HepG2 (cell line): ENCODE results near the gene TROAP. TPM values are rescaled to one million over a fixed set of nuclear protein-coding genes. Genes with fewer than 3 reads are reported as not detected.

ENCODE experiments used
- ADNP ChIP-seq: sonication (generic); formaldehyde crosslinking; IDR thresholded peaks from 2 replicates; pipeline ENCODE4 v1.4.0; 2020; ENCODE audit warnings: missing genetic modification reagents
- ASH2L ChIP-seq: fragments of 300-600, 200-600 bp; sonication (generic); IDR thresholded peaks from 2 replicates; pipeline ENCODE4 v1.7.0; 2017; ENCODE audit warnings: low read depth, mild to moderate bottlenecking, moderate library complexity, mixed read lengths, low read length; ENCODE audit not compliant: insufficient read length
- RCOR2 ChIP-seq: IDR thresholded peaks from 2 replicates; pipeline ENCODE4 v1.6.1; 2016; ENCODE audit warnings: missing biosample characterization, missing genetic modification reagents
- STAG1 ChIP-seq: sonication (generic); formaldehyde crosslinking; IDR thresholded peaks from 2 replicates; pipeline ENCODE4 v1.4.0; 2020; ENCODE audit warnings: missing genetic modification reagents
- ZNF33A ChIP-seq: sonication (generic); formaldehyde crosslinking; IDR thresholded peaks from 2 replicates; pipeline ENCODE4 v1.5.1; 2020; ENCODE audit warnings: missing genetic modification reagents, mild to moderate bottlenecking, moderate library complexity, borderline replicate concordance
- ZNF350 ChIP-seq: sonication (generic); formaldehyde crosslinking; IDR thresholded peaks from 2 replicates; pipeline ENCODE4 v1.4.0; 2020; ENCODE audit warnings: mild to moderate bottlenecking, low read depth, missing genetic modification reagents, borderline replicate concordance
- ZNF766 ChIP-seq: sonication (generic); formaldehyde crosslinking; IDR thresholded peaks from 2 replicates; pipeline ENCODE4 v1.5.0; 2020; ENCODE audit warnings: missing genetic modification reagents, borderline replicate concordance
- polyA plus RNA-seq, 8 experiments: library from polyadenylated mRNA; depleted of rRNA in 3 of 8; stranded (reverse) in 7 of 8; unstranded in 1 of 8; fragments of >200 nt; fragmentation: Illumina TruSeq in 4 of 8; extraction: Trizol in 4 of 8; gene quantifications; 2 replicates each; pipeline versions ENCODE4 v1.2.1 to v1.2.3, GENCODE V29; 2011 to 2016; ENCODE audit warnings: low read depth in 4 of 8, missing spikeins in 1 of 8, mixed read lengths in 1 of 8; ENCODE audit not compliant: insufficient read depth in 1 of 8
- total RNA-seq, 5 experiments: library from RNA; depleted of rRNA; stranded (reverse); fragments of >200 nt; fragmentation: Illumina TruSeq; extraction: Trizol; gene quantifications; 2 replicates each; pipeline ENCODE4 v1.2.3, GENCODE V29; 2016; ENCODE audit warnings: low read depth in 1 of 5
- TF ChIP-seq, protein P1 (sequence below): sonication (generic); formaldehyde crosslinking; IDR thresholded peaks from 2 replicates; pipeline ENCODE4 v1.4.0; 2020; ENCODE audit warnings: missing genetic modification reagents
- TF ChIP-seq, protein P2 (sequence below): sonication (generic); formaldehyde crosslinking; IDR thresholded peaks from 2 replicates; pipeline ENCODE4 v1.4.0; 2020; ENCODE audit warnings: low read depth, mild to moderate bottlenecking, missing genetic modification reagents
- TF ChIP-seq, protein P3 (sequence below): sonication (generic); formaldehyde crosslinking; IDR thresholded peaks from 2 replicates; pipeline ENCODE4 v1.5.1; 2020; ENCODE audit warnings: mild to moderate bottlenecking, missing genetic modification reagents, moderate library complexity
- TF ChIP-seq, protein P4 (sequence below): sonication (generic); formaldehyde crosslinking; IDR thresholded peaks from 2 replicates; pipeline ENCODE4 v1.4.0; 2020; ENCODE audit warnings: missing genetic modification reagents

The TROAP gene
- total and polyA plus RNA-seq, 2 of the 13 experiments (the other 11 are each of a cell fraction or from before 2014, with no cell fraction given) = 22.5 to 30.9 TPM

DNA sequence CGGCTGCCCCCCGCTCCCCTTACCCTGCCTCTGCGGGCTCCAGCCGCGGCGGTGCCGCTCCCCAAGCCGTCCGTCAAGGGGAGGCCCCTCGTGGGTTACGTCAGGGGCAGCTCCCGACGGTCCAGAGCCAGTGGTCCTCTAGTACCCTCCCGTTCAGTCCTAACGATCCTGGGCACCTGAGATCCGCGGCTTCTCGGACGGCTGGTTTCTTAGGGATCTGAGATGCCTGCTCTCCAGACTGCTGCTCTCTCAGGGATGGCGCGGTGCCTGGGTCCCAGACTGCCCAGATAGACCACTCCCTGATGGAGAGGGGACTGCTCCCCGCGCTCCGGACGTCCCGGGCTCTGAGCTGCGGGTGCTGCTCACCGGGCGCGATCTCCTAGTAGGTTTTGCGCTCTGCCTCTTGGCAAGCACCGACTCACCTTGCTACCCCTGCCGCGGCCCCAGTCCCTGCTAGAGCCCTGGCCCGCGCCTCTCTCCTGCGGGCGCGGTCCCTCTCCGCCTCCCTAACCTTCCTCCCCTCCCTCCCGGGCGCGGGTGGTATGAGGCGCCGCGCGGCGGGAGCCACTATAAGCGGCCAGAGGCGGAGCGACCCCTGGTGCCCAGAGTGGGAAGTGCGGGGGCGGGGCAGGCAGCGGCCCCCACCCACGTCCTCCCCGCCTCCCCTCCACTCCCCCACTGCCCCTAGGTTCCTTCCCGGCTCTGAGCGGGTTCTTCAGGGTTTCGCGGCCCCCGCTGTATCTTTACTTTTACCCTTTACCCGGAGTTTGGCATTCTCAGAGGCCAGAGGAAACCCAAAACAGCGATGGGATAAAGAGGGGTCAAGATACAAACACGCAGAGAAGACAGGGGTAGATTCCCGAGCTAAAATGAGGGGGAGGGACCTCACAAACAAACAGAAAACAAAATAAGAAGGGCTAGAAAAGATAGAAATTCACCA lies 13.9 kb downstream of the TROAP start, which contains the start of gene C1QL4 (continued):
- TF ChIP-seq ZNF350 (no peak), ADNP (CRISPR knock-in tag) (no peak), RCOR2 (CRISPR knock-in tag) (no peak), ZNF766 (no peak), STAG1 (CRISPR knock-in tag) (0 out of 2 replicates have a peak, but pooled peaks have one; percentile 24), ASH2L (peak; percentile 26), ZNF33A (CRISPR knock-in tag) (no peak)
- TF ChIP-seq, protein P1, sequence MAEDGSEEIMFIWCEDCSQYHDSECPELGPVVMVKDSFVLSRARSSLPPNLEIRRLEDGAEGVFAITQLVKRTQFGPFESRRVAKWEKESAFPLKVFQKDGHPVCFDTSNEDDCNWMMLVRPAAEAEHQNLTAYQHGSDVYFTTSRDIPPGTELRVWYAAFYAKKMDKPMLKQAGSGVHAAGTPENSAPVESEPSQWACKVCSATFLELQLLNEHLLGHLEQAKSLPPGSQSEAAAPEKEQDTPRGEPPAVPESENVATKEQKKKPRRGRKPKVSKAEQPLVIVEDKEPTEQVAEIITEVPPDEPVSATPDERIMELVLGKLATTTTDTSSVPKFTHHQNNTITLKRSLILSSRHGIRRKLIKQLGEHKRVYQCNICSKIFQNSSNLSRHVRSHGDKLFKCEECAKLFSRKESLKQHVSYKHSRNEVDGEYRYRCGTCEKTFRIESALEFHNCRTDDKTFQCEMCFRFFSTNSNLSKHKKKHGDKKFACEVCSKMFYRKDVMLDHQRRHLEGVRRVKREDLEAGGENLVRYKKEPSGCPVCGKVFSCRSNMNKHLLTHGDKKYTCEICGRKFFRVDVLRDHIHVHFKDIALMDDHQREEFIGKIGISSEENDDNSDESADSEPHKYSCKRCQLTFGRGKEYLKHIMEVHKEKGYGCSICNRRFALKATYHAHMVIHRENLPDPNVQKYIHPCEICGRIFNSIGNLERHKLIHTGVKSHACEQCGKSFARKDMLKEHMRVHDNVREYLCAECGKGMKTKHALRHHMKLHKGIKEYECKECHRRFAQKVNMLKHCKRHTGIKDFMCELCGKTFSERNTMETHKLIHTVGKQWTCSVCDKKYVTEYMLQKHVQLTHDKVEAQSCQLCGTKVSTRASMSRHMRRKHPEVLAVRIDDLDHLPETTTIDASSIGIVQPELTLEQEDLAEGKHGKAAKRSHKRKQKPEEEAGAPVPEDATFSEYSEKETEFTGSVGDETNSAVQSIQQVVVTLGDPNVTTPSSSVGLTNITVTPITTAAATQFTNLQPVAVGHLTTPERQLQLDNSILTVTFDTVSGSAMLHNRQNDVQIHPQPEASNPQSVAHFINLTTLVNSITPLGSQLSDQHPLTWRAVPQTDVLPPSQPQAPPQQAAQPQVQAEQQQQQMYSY (CRISPR knock-in tag) = no peak
- TF ChIP-seq, protein P2, sequence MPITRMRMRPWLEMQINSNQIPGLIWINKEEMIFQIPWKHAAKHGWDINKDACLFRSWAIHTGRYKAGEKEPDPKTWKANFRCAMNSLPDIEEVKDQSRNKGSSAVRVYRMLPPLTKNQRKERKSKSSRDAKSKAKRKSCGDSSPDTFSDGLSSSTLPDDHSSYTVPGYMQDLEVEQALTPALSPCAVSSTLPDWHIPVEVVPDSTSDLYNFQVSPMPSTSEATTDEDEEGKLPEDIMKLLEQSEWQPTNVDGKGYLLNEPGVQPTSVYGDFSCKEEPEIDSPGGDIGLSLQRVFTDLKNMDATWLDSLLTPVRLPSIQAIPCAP (CRISPR knock-in tag) = no peak
- TF ChIP-seq, protein P3, sequence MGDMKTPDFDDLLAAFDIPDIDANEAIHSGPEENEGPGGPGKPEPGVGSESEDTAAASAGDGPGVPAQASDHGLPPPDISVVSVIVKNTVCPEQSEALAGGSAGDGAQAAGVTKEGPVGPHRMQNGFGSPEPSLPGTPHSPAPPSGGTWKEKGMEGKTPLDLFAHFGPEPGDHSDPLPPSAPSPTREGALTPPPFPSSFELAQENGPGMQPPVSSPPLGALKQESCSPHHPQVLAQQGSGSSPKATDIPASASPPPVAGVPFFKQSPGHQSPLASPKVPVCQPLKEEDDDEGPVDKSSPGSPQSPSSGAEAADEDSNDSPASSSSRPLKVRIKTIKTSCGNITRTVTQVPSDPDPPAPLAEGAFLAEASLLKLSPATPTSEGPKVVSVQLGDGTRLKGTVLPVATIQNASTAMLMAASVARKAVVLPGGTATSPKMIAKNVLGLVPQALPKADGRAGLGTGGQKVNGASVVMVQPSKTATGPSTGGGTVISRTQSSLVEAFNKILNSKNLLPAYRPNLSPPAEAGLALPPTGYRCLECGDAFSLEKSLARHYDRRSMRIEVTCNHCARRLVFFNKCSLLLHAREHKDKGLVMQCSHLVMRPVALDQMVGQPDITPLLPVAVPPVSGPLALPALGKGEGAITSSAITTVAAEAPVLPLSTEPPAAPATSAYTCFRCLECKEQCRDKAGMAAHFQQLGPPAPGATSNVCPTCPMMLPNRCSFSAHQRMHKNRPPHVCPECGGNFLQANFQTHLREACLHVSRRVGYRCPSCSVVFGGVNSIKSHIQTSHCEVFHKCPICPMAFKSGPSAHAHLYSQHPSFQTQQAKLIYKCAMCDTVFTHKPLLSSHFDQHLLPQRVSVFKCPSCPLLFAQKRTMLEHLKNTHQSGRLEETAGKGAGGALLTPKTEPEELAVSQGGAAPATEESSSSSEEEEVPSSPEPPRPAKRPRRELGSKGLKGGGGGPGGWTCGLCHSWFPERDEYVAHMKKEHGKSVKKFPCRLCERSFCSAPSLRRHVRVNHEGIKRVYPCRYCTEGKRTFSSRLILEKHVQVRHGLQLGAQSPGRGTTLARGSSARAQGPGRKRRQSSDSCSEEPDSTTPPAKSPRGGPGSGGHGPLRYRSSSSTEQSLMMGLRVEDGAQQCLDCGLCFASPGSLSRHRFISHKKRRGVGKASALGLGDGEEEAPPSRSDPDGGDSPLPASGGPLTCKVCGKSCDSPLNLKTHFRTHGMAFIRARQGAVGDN = peak; percentile 53; the same call in 1 of the 2 replicates
- TF ChIP-seq, protein P4, sequence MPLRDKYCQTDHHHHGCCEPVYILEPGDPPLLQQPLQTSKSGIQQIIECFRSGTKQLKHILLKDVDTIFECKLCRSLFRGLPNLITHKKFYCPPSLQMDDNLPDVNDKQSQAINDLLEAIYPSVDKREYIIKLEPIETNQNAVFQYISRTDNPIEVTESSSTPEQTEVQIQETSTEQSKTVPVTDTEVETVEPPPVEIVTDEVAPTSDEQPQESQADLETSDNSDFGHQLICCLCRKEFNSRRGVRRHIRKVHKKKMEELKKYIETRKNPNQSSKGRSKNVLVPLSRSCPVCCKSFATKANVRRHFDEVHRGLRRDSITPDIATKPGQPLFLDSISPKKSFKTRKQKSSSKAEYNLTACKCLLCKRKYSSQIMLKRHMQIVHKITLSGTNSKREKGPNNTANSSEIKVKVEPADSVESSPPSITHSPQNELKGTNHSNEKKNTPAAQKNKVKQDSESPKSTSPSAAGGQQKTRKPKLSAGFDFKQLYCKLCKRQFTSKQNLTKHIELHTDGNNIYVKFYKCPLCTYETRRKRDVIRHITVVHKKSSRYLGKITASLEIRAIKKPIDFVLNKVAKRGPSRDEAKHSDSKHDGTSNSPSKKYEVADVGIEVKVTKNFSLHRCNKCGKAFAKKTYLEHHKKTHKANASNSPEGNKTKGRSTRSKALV = no peak
